GM23338 (cell line): ENCODE results near the gene AQP6.

Source experiments
- EZH2 ChIP-seq: fragments of 200-600 bp; sonication (generic); IDR thresholded peaks from one replicate; pipeline ENCODE4 v1.8.0; 2017; ENCODE audit warnings: antibody characterized with exemption, mild to moderate bottlenecking, low read depth; ENCODE audit not compliant: unreplicated experiment
- EZH2phosphoT487 ChIP-seq: fragments of 200-600 bp; sonication (generic); IDR thresholded peaks from one replicate; pipeline ENCODE4 v1.8.1; 2018; ENCODE audit warnings: antibody characterized with exemption; ENCODE audit not compliant: unreplicated experiment
- POLR2AphosphoS5 ChIP-seq: IDR thresholded peaks from 2 replicates; pipeline ENCODE4 v1.6.1; 2016; ENCODE audit warnings: antibody characterized with exemption, low read depth

- TF ChIP-seq EZH2phosphoT487 (no peak), POLR2AphosphoS5 (no peak), EZH2 (no peak)
Measured at GRCh38 chr12:49974677-49975317, 2.0 kb downstream of the AQP6 start.
